NCI-H82 (cell line): ENCODE results near the gene GALNT1.
A peak's percentile ranks its signal among the peaks of the same experiment; 100 is the strongest.
"Not testable (repeated sequence)": the region's sequence is repeated elsewhere in the genome, so short reads cannot be mapped to it uniquely, and the experiment has no call there.

Experiments used
- DNase-seq: peaks from one replicate; lab custom pipeline; 2025; lab: John Stamatoyannopoulos, UW

Gene GALNT1

GRCh38 chr18:35581546-35581897 is at the start of gene GALNT1:
TSS of gene GALNT1 (plus strand) at chr18:35581740. CDS start at chr18:35654663, 72,923 bp downstream.
- no peak for DNase-seq

GRCh38 chr18:35533916-35534405 is 47.6 kb upstream of the GALNT1 start:
- no peak for DNase-seq

DNA sequence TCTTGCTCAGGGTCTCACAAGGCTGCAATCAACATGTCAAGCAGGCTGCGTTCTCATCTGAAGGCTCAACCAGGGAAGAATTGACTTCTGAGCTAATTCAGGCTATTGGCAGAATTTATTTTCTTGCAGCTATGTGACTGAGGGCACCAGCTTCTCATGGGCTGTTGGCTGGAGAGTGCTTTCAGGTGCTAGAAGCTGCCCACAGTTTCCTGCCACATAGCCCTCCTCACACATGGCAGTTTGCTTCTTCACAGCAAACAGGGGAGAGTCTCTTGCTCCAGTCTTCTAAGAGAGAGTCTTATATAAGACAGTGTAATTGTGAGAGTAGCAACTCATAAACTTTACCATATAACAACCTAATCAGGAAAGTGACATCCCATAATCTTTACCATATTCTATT is 46.2 kb upstream of the GALNT1 start:
- DNase-seq = no peak

DNA sequence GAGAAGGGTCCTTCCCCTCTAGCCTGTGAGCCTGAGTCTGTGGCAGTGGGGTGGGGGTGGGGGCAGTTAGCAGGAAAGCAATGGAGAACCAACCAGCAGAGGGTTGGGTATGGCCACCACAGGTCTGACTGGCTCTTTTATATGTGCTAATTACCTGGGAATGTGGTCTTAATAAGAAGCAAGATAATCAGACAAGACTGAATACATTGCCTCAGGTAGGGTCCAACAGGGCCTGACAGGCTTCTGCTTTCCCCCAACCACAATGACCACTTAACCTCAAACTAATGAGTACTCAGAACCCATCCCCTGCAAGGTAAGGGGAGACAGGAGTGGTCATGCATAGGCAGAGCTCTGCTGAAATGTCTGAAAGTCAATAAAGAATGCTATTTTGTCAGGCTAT is 39.2 kb upstream of the GALNT1 start:
- DNase-seq = no peak

GRCh38 chr18:35547008-35547605 is 34.4 kb upstream of the GALNT1 start:
- no peak for DNase-seq

DNA sequence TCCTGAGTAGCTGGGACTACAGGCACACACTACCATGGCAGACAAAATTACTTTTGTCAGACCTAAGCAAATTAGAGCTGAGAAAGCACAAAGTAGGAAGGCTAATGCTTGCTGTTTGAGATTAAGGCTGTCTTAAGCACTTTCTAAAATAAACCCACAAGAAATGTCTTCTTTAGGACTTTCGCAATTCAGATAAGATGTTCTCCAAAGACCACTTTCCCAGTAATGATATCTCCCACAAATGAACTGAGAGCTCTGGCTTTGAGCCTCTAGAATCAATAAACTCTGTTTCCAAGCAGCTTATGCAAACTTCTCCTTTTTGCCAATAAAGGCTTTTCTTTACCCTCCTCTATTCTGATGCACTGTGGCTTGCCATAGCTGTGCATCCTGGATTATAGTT is 32.0 kb upstream of the GALNT1 start:
- no peak for DNase-seq

DNA sequence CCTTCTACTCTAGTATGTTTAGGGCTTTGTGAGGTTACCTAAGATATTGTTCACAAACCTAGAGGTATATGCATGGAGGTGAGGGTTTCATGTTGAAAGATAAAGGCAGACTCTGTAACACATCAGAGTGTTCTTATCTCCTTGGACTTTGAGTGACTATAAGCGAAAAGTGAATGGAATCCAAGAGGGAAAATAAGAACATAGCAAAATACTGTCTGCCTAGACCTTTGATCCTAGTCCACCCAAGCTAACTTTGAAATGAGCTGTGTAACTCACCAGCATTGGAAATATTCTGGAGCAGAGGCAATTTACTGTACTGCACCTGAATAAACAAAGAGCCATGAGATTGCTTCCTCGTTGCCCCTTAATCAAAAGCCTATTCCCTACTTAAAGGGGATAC is 28.2 kb upstream of the GALNT1 start:
- no peak for DNase-seq

GRCh38 chr18:35555538-35555937 is 26.0 kb upstream of the GALNT1 start:
- not testable (repeated sequence) for DNase-seq

GRCh38 chr18:35559867-35560266 is 21.7 kb upstream of the GALNT1 start:
- no peak for DNase-seq

- DNase-seq = no peak
These were observed 16.6 kb upstream of the GALNT1 start for GRCh38 chr18:35564795-35565453.

DNA sequence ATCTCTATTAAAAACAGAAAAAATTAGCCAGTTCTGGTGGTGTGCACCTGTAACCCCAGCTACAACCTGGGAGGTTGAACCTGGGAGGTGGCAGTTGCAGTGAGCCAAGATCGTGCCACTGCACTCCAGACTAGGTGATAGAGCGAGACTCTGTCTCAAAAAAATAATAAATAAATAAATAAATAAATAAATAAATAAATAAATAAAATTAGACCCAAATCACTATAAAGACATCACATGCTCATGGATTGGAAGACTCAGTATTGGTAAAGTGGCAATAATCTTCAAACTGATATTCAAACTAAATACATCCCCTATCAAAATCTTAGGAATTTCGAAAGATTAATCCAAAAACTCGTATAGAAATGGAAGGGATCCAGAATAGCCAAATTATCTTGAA is 15.5 kb upstream of the GALNT1 start:
- DNase-seq = no peak

DNA sequence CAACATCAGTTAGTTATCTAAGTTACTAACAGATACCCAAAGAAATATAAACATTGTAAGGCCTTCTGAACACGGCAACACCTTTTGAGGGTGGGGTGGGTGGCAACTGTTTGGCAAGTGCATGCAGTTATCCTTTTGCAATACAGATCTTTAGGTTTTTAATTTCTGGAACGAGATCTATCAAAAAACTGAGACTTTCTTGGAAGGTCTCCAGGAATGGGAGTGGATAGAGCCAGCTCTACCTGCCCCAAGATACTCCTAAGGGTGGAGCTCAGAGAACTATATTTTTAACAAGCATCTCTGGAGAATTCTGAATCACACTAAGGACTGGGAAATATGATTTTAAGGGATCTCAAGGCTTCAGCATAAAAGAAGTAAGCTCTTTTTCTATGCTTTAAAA is 11.4 kb upstream of the GALNT1 start:
- DNase-seq = no peak

GRCh38 chr18:35571138-35571537 is 10.4 kb upstream of the GALNT1 start:
- DNase-seq = no peak

DNA sequence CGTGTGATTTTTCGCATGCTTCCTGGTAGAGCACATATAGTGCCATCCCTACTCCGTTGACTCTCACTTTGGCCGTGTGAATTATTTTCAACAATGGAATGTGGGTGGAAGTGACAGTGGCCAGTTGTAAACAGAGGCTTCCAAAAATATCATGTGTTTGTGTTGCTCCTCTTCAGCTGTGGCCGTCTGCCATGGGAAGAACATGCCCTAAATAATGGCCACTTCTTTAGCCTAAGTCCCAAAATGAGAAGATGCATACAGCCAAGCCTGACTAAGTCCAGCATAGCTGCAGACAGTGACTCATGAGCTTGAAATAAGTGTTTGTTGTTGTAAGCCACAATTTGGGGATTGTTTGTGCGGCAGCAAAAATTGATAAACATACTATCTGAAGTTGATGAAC is 8.9 kb upstream of the GALNT1 start:
- no peak for DNase-seq

GRCh38 chr18:35573531-35573930 is 8.0 kb upstream of the GALNT1 start:
- no peak for DNase-seq

- not testable (repeated sequence) for DNase-seq
These were observed 5.2 kb upstream of the GALNT1 start for GRCh38 chr18:35576240-35576845.

- DNase-seq = no peak
These were observed 4.3 kb upstream of the GALNT1 start for GRCh38 chr18:35577045-35577848.

GRCh38 chr18:35578481-35578880 is 3.1 kb upstream of the GALNT1 start:
- DNase-seq = no peak

DNA sequence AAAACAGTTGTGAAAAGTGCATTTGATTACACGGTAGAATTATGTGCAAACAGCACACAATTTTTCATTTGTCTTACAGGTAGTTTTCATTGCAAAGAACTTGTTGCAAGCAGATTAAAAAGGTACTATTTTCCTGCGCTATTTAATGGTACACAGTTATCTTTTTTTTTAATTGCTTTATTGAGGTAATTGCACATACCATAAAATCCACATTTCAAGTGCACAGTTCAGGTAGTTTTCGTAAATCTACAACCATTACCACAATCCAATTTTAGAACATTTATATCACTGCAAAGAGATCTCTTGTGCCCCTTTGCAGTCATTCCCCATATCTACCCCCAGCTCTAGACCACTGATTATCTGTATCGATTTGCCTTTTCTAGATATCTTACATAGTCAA is 2.6 kb upstream of the GALNT1 start:
- DNase-seq = no peak

- peak; percentile 63 for DNase-seq
These were observed 620 bp upstream of the GALNT1 start for GRCh38 chr18:35580701-35581539.

DNA sequence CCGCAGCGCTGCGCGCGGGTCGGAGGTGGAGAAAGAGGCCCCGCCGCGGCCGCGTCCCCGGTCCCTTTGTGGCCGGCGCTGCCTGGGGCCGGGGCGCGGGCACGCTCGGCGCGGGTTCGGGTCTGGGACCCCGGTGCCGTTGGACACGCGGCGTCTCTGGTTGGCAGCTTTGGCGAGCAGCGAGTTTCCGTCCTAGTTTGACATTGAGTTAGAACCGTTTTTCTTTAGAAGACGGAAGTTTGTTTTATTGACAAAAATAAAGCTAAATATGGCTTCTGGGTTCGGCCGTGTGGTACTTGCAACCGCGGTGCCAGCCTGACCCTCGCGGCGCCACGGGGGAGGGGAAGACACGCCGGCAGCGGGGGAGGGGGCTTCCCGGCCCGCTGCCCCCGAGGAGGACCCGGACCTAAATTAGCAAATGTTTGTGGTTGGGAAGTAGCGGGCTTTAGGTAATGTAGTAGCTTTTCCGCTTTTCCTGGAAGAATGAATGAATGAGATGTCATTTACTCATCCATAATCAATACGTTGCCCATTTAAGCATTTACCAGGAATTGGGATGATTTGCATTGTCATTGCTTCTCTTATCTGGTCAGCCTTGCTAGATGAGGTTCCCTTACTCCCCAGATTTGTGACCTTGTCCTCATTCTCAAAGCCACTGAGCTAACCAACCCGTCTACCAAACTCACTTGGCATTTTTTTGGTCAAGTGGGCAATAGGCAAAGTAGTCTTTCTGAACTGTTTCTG is 530 bp downstream of the GALNT1 start:
- DNase-seq = peak; percentile 21
